Calu3 (cell line): ENCODE results near the gene HIVEP3. TPM values are rescaled to one million over a fixed set of nuclear protein-coding genes. Genes with fewer than 3 reads are reported as not detected.

Source experiments
- BruUV-seq: library from RNA; stranded (reverse); fragments of 400-500 nt; replicated peaks from 2 replicates; lab custom pipeline; 2021; lab: Mats Ljungman, UMichigan
- CTCF ChIA-PET: fragments of 300-600 bp; sonication (Branson Sonifier 250); formaldehyde crosslinking; loops from one replicate; lab custom pipeline; 2022; ENCODE audit warnings: antibody characterized with exemption; lab: Charles Lee
- DNase-seq: peaks from one replicate; pipeline ENCODE4 v3.0.0; 2022
- H3K27ac Mint-ChIP-seq: one replicate; pipeline ENCODE4 v1.8.0; 2022; ENCODE audit warnings: mixed read lengths; ENCODE audit not compliant: unreplicated experiment
- H3K27me3 Mint-ChIP-seq: one replicate; pipeline ENCODE4 v1.8.0; 2022; ENCODE audit warnings: mixed read lengths; ENCODE audit not compliant: unreplicated experiment
- H3K36me3 Mint-ChIP-seq: one replicate; pipeline ENCODE4 v1.8.0; 2022; ENCODE audit warnings: mild to moderate bottlenecking, moderate library complexity, mixed read lengths; ENCODE audit not compliant: insufficient read depth, unreplicated experiment
- H3K4me1 Mint-ChIP-seq: one replicate; pipeline ENCODE4 v1.8.0; 2022; ENCODE audit warnings: mild to moderate bottlenecking, low read depth, mixed read lengths; ENCODE audit not compliant: unreplicated experiment
- H3K4me3 Mint-ChIP-seq: one replicate; pipeline ENCODE4 v1.8.0; 2022; ENCODE audit warnings: mild to moderate bottlenecking, low read depth, moderate library complexity, mixed read lengths; ENCODE audit not compliant: unreplicated experiment
- H3K9me3 Mint-ChIP-seq: one replicate; pipeline ENCODE4 v1.8.0; 2022; ENCODE audit warnings: low read depth, mixed read lengths; ENCODE audit not compliant: unreplicated experiment
- intact Hi-C: fragments of 100-400 bp; cut with micrococcal nuclease; formaldehyde crosslinking; loops from one replicate; pipeline ENCODE4 v1.10.0; 2022; ENCODE audit not compliant: unreplicated experiment
- total RNA-seq: library from RNA; stranded (reverse); gene quantifications from 2 replicates; pipeline ENCODE4 v1.2.3, GENCODE V29; 2022
- TF ChIP-seq, protein P1 (sequence below): fragments of 200-600 bp; IDR thresholded peaks from one replicate; pipeline ENCODE4 v1.8.0; 2022; ENCODE audit warnings: antibody characterized with exemption; ENCODE audit not compliant: unreplicated experiment

The HIVEP3 gene
- total RNA-seq, 1 experiment from 2014 or later, result 9.0 TPM

DNA sequence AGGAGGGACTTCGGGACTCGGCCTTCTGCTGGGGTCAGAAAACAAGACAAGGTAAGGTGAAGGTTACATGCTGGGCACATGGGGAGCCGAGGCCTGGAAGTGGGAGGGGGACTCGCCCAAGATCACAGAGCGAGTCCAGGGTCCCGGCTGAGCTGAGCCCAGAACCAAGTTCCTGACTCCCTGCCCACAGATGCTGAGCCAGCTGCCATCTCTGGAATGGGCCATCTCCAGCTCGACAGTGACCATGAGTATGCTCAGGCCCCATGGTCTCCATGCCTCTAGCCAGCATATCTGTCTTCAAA, 407.5 kb downstream of the HIVEP3 start:
- Mint-ChIP-seq H3K36me3 (peaks cover 26% of the 10 kb centered on the region), H3K27ac (no peak overlapping the region), H3K4me1 (peaks cover 28% of the 10 kb centered on the region), H3K9me3 (no peaks in the 10 kb centered on the region), H3K27me3 (no peaks in the 10 kb centered on the region), H3K4me3 (no peak overlapping the region)
- CTCF ChIA-PET, result no interaction called here
- intact Hi-C loops, result no loop called here
- TF ChIP-seq, protein P1, sequence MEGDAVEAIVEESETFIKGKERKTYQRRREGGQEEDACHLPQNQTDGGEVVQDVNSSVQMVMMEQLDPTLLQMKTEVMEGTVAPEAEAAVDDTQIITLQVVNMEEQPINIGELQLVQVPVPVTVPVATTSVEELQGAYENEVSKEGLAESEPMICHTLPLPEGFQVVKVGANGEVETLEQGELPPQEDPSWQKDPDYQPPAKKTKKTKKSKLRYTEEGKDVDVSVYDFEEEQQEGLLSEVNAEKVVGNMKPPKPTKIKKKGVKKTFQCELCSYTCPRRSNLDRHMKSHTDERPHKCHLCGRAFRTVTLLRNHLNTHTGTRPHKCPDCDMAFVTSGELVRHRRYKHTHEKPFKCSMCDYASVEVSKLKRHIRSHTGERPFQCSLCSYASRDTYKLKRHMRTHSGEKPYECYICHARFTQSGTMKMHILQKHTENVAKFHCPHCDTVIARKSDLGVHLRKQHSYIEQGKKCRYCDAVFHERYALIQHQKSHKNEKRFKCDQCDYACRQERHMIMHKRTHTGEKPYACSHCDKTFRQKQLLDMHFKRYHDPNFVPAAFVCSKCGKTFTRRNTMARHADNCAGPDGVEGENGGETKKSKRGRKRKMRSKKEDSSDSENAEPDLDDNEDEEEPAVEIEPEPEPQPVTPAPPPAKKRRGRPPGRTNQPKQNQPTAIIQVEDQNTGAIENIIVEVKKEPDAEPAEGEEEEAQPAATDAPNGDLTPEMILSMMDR, result no peak
- BruUV-seq, result no TSS peak
- no peak for DNase-seq

DNA sequence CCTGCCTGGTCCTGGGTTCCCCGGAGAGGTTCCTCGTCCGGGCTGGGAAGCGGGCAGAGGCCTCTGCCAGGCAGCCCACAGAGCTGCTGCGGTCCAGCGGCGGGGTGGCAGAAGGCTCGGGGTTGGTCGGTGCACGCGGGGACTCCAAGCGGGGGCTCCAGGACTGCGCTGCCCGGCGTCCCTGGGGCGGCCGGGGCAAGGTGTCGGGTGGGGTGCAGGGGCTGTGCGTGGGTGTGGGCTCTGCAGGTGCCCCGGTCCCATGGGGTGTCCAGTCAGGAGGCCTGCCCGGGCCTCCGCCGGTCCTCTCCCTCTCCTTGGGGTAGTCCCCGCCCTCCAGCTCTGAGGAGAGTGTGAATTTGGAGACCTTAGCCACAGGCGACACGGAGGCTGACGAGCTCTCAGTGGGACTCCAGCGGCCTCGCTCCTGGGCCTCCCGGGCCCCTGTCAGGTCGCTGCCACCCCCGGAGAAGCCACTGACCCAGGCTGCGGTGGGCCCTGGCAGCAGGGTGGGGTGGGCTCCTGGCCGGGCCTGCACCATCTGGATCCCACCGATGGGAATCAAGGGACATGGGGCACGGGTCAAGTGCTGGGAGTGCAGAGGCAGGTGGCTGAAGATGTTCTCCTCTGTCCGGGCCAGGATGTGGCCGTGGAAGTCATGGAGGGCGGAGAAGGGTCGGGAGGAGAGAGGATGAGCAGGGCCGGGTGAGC, 408.0 kb downstream of the HIVEP3 start:
- Mint-ChIP-seq H3K9me3 (no peaks in the 10 kb centered on the region), H3K4me1 (peaks cover 23% of the 10 kb centered on the region), H3K27ac (no peak overlapping the region), H3K4me3 (no peak overlapping the region), H3K27me3 (no peaks in the 10 kb centered on the region), H3K36me3 (peaks cover 24% of the 10 kb centered on the region)
- CTCF ChIA-PET, result no interaction called here
- intact Hi-C loops, result no loop called here
- no TSS peak for BruUV-seq
- DNase-seq, result no peak
- TF ChIP-seq, protein P1, result no peak

DNA sequence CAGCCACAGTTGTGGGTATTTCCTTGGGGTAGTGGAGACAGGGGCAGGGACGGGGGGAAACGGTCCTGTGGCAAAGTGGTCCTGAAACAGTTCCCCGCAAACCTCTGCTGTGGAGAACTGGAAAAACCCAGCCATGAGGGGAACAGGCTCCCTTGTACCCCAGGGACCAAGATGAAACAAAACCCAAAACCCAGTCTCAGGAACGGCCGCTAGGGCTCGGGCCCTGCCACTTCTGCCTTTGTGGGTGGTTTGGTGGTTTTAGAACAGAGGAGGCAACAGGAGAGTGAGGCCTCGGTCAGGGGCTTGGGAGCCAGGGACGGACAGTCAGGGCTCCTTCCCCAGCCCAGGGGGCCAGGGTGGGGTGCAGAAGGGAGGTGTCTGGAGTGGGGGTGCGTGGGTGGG, 409.5 kb downstream of the HIVEP3 start:
- no peaks in the 10 kb centered on the region for H3K27me3 Mint-ChIP-seq
- H3K4me1 Mint-ChIP-seq, result peaks cover 22% of the 10 kb centered on the region
- H3K4me3 Mint-ChIP-seq, result no peak overlapping the region
- BruUV-seq, result no TSS peak
- no peaks in the 10 kb centered on the region for H3K9me3 Mint-ChIP-seq
- CTCF ChIA-PET, result no interaction called here
- DNase-seq, result no peak
- TF ChIP-seq, protein P1, result no peak
- H3K36me3 Mint-ChIP-seq, result peaks cover 16% of the 10 kb centered on the region
- no peak overlapping the region for H3K27ac Mint-ChIP-seq
- intact Hi-C loops, result no loop called here

DNA sequence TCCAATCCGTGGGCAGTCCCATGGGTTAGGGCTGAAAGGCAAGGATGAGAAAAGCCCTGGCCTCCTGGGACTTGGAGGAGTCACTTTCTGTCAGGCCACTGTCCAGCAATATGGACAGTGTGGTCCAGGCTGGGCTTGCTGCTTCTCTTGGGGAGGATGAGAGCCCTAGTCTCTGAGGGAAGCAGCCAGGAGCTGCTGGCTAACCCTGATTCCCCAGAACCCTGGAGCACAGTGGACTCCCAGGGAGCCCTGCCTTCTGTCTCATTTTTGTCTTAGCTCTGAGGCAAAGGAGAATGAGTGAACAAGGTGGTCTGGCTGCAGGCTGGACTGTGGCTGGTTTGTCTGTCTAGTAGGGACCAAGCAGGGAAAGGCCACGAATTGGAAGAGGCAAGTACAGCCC, 410.4 kb downstream of the HIVEP3 start:
- BruUV-seq, result no TSS peak
- TF ChIP-seq, protein P1, result no peak
- CTCF ChIA-PET, result interaction anchor here (0.6 to 1.4 kb wide), 2 partner anchors 8 to 31 kb away, joined by 3 to 4 read pairs; no protein-coding TSS in a partner anchor
- no peaks in the 10 kb centered on the region for H3K9me3 Mint-ChIP-seq
- H3K4me1 Mint-ChIP-seq, result peaks cover 22% of the 10 kb centered on the region
- H3K27ac Mint-ChIP-seq, result no peak overlapping the region
- peaks cover 16% of the 10 kb centered on the region for H3K36me3 Mint-ChIP-seq
- intact Hi-C loops, result no loop called here
- no peaks in the 10 kb centered on the region for H3K27me3 Mint-ChIP-seq
- DNase-seq, result no peak
- H3K4me3 Mint-ChIP-seq, result no peak overlapping the region
